HG03045 (cell line): ENCODE measurements around the gene ACBD7.

ENCODE experiments used
- ATAC-seq: cut with Tn5 transposase; IDR thresholded peaks from one replicate; pipeline ENCODE4 v1.9.1; 2021; ENCODE audit warnings: mild to moderate bottlenecking, moderate library complexity; ENCODE audit not compliant: unreplicated experiment

The ACBD7 gene

GRCh38 chr10:15092855-15093408 lies 4.4 kb upstream of the ACBD7 start:
- no peak for ATAC-seq

DNA sequence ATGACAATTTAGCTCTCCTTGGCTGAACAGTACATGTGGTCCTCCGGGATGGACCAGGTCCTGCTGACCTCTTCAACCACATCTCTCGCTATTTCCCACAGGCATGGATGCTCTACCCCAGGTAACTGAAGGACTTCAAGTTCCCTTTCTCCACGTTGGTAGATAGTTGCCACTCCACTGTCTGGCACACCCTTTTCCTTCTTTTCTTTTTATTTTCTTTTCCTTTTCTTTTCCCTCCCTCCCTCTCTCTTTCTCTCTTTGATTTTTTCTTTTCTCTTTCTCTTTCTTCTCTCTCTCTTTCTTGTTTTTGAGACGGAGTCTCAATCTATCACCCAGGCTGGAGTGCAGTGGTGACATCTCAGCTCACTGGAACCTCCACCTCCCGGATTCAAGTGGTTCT lies 2.8 kb upstream of the ACBD7 start:
- ATAC-seq = no peak

GRCh38 chr10:15084502-15084922 lies 4.1 kb downstream of the ACBD7 start:
- no peak for ATAC-seq

DNA sequence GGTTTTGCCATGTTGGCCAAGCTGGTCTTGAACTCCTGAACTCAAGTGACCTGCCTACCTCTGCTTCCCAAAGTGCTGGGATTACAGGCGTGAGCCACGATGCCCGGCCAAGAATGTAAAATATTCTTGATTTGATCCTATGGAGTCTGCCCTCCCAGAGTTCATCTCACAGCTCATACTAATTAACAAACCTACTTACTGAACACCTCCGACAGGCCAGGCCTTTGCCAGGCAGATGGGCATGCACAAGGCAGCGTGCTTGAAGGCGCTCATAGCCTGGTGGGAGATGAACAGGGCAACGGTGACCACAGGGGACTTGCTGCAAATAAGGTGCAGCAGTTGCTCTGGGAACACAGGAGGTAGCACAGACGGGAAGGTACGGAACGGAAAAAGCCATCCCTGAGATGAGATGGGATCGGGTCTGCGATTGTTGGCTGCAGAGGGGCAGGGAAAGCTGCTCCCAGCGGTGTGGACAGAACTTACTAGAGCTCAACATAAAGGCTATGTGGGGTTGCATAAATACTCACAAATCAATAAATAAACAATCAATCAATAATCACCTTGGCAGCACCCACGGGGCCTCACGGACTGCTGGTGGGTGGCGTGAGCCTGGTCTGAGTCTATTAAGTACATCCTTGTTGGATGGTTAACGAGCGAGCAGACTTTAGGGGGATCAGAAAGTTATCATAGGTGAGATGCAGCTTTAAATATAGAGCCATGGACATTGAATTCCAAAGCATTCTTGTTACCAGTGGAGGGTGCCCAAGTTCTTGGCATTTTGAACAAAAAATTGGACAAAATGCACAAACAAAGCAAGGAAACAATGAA lies 4.7 kb downstream of the ACBD7 start:
- no peak for ATAC-seq

- no peak for ATAC-seq
Observed at GRCh38 chr10:15075421-15075820, 13.2 kb downstream of the ACBD7 start.

- no peak for ATAC-seq
Observed at GRCh38 chr10:15072358-15072757, 16.2 kb downstream of the ACBD7 start.

- no peak for ATAC-seq
Observed at GRCh38 chr10:15069230-15069629, 19.3 kb downstream of the ACBD7 start.

GRCh38 chr10:15068802-15069201 lies 19.8 kb downstream of the ACBD7 start:
- no peak for ATAC-seq

- no peak for ATAC-seq
Observed at GRCh38 chr10:15067154-15067553, 21.4 kb downstream of the ACBD7 start.

DNA sequence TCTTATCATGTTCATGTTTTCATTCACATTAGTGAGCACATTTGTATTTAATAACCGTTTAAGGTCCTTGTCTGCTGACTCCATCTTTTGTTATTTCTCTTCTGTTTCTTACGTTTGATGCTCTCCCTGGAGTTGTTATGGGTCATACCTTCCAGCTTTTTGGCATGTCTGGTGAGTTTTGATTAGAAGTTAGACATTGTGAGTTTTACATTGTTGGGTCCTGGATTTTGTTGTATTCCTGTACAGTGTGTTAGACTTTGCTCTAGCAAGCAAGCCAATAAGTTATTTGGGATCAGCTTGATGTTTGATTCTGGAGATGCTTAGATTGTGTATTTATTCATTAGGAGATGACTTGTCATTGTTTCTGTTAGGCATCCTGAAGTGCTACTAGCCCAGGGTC lies 27.9 kb downstream of the ACBD7 start:
- no peak for ATAC-seq

GRCh38 chr10:15059914-15060313 lies 28.7 kb downstream of the ACBD7 start:
- no peak for ATAC-seq

DNA sequence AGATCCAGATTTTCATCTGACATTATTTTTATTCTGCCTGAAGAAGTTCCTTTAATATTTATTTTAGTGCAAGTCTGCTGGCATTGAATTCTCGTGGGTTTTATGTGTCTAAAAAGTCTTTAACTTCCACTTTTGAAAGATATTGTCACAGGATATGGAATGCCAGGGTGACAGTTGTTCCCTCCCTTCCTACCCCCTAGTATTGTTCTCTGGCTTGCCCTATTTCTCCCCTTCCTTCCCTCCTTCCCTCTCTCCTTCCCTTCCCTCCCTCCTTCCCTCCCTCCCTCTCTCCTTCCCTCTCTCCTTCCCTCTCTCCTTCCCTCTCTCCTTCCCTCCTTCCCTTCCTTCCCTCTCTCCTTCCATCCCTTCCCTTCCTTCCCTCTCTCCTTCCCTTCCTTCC lies 29.9 kb downstream of the ACBD7 start:
- ATAC-seq = no peak

DNA sequence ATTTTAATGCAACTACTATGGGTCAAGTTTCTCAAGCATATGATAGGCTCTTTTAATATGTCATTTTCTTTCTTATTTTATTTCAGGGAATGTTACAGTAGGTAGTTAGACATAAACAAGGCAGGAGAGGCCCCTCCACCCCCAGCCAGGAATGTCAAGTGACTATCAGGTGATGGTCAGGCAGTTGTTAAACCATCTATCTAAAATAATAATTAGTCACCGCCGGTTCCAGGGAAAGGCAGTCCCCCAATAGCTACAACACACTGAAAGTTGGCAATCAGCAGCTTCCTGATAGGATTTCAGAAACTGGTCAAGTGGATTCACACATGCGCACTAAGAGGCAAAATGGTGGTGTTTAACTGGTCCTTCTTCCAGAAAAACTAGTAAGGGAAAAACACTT lies 35.5 kb downstream of the ACBD7 start:
- ATAC-seq = no peak

DNA sequence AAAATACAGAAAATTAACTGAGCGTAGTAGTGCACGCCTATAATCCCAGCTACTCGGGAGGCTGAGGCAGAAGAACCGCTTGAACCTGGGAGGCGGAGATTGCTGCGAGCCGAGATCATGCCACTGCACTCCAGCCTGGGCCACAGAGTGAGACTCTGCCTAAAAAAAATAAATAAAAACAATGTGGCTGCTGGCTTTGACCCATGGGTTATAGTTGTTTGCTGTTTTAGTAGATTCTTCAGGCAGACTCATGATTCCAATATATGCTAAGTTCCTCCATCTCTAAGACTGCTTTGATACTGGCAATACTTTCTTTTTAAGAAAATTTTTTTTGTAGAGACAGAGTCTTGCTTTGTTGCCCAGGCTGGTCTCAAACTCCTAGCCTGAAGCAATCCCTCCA lies 36.5 kb downstream of the ACBD7 start:
- ATAC-seq = no peak

- ATAC-seq = no peak
Observed at GRCh38 chr10:15049533-15049932, 39.0 kb downstream of the ACBD7 start.

- no peak for ATAC-seq
Observed at GRCh38 chr10:15046626-15047025, 42.0 kb downstream of the ACBD7 start.

DNA sequence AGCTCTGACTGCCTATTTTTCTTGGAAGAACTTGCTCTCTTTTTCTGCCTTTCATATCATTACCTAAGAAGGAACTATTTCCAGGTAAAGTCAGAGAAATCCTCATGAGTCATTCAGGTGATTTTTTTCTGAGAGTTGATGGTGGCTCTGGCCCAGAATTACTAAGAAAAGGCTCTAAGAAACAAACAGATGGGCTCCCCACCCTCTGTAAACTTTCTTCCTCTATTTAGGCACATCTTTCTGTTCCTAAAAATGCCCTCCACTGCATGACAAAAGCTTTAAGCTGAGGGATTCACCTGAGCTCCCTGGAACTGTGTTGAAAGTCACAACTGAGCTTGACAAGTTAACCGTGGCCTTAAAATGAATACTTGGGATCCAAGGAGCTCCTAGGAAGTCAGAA lies 43.2 kb downstream of the ACBD7 start:
- no peak for ATAC-seq

GRCh38 chr10:15043674-15044073 lies 44.9 kb downstream of the ACBD7 start, which contains the start of gene OLAH:
Gene OLAH, plus strand, starts transcription at chr10:15043943. Its CDS starts 3,346 bp downstream, at chr10:15047289.
- no peak for ATAC-seq

DNA sequence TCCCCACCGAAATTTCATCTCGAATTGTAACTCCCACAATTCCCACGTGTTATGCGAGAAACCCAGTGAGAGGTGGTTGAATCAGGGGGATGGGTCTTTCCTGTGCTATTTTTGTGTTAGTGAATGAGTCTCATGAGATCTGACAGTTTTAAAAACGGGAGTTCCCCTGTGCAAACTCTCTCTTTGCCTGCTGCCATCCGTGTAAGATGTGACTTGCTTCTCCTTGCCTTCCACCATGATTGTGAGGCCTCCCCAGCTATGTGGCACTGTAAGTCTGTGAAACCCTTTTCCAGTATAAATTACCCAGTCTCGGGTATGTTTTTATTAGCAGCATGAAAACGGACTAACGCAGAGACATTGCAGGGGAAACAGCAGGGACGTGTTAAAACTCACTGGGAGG lies 50.2 kb downstream of the ACBD7 start:
- no peak for ATAC-seq

DNA sequence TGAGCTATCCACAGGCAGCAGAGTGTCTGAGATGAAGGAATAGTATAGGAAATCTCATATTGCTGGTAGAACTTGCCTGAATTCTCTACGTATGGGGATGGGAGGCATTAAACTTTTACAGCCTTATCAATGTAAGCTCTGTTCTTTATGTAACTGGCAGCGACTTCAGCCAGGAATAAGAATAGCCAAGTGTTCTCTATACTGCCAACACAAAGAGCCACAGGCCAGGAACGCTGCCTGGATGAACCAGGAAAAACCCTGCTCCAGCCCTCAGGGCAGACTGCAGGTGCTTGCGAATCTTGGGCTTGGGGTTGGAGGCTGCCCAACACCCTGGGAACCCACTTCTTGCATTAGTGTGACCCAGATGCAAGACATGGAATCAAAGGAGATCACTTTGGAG lies 50.9 kb downstream of the ACBD7 start:
- no peak for ATAC-seq

GRCh38 chr10:15035385-15036301 lies 52.9 kb downstream of the ACBD7 start:
- no peak for ATAC-seq

GRCh38 chr10:15027741-15028140 lies 60.8 kb downstream of the ACBD7 start:
- no peak for ATAC-seq
